Measurements from ENCODE around the gene C3orf70. TPM values are rescaled to one million over a fixed set of nuclear protein-coding genes. Genes with fewer than 3 reads are reported as not detected.
A peak's percentile ranks its signal among the peaks of the same experiment; 100 is the strongest.

Gene C3orf70
- total and polyA plus RNA-seq, 2 of the 8 experiments (the other 6 are each of a cell fraction or from before 2014, with no cell fraction given): 1.7 to 2.0 TPM

DNA sequence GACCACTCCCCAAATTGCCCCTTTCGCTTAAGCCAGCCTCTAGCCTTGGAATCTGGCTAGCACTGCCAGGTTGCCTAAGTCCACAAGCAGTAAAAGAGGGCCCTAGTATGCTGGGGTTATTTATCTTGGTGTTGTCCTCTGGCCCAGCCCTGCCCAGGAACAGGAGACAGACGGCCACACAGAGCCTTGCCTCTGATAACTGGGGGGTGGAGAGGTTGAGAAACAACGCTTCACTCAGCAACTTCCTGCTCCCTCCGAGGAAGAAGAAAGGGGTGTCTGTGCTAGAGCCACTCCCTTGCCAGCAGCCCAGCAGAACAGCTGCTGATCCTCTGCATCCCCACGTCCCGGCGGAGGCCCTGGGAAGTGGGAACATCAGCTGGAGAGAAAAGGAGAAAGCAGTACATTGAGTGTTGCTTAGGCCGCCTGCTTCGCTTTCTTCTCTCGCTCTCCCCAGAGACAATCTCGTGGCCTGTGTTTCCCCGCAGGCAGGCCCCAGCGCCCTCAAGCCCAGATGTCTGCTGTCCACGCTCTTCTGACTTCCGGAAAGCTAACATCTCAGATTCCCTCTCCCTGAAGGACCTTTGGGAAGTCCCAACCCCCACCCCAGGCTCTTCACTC, 22.6 kb upstream of the C3orf70 start:
- peak overlapping the region; percentile 90 for H3K18ac ChIP-seq (ENCODE audit: extremely low read depth, low read length)
- DNase-seq (ENCODE audit: low read depth in 1 of 2, low spot score in 2 of 2): peak in 1 of 2 experiments; percentile 66
- 52% methylated on average over 13 of the region's 15 CpGs; no CpG with 5 or more reads in 1 of the 2 experiments for WGBS, 2 experiments (ENCODE audit: extremely low coverage in 1 of 2, insufficient coverage in 1 of 2, insufficient read length in 1 of 2, insufficient replicate concordance in 2 of 2, low coverage in 1 of 2, low lambda C conversion rate in 2 of 2, missing lambda C conversion rate in 1 of 2)
- peaks cover 3 to 16% (median 7%) of the 10 kb centered on the region in 4 experiments; a peak in 6 of 7 replicates for H3K4me1 ChIP-seq (replicated peaks in 1 of 4; ENCODE audit: control insufficient read depth in 3 of 4, insufficient read depth in 4 of 4, low read length in 3 of 4)
- H2BK12ac ChIP-seq (ENCODE audit: low read depth, low read length): peak overlapping the region; percentile 89; the same call in 1 of the 2 replicates
- H4K8ac ChIP-seq (ENCODE audit: extremely low read depth, insufficient read depth, low read length): peak overlapping the region; percentile 88; the same call in 1 of the 2 replicates
- H2BK15ac ChIP-seq (ENCODE audit: low read length): peak overlapping the region; percentile 90; the same call in 1 of the 2 replicates
- no peak overlapping the region for H2AK5ac ChIP-seq (ENCODE audit: low read depth, low read length)
- peak overlapping the region in 1 of 4 experiments; percentile 27; a peak in 2 of 8 replicates for H3K4me3 ChIP-seq (ENCODE audit: extremely low read depth in 1 of 4, insufficient read depth in 2 of 4, low read depth in 3 of 4, low read length in 4 of 4)
- H3K9me3 ChIP-seq (ENCODE audit: insufficient read depth in 2 of 2, low read depth in 1 of 2, low read length in 1 of 2): no peaks in the 10 kb centered on the region
- peak overlapping the region; percentile 65 for H3K27ac ChIP-seq (ENCODE audit: low read depth, low read length)
- peak overlapping the region in 2 of 4 experiments; percentile 35 to 45; a peak in 2 of 7 replicates for H3K9ac ChIP-seq (replicated peaks in 1 of 4; ENCODE audit: extremely low read depth in 1 of 4, low read depth in 3 of 4, low read length in 3 of 4)
- 0 out of 2 replicates have a peak overlapping the region, but pooled peaks have one; percentile 62 for H2BK20ac ChIP-seq (ENCODE audit: low read length)
- no peak overlapping the region for H3K4ac ChIP-seq (replicated peaks; ENCODE audit: insufficient read length, low read depth, low read length)
- CTCF ChIA-PET (ENCODE audit: partially characterized antibody): interaction anchor here (0.8 to 5.1 kb wide), 27 partner anchors 9 to 308 kb away, joined by 3 to 49 read pairs (median 5); no protein-coding TSS in a partner anchor
- H3K56ac ChIP-seq (replicated peaks; ENCODE audit: insufficient read length, low read depth, low read length): no peak overlapping the region
- H3K79me2 ChIP-seq (ENCODE audit: control insufficient read depth in 1 of 2, insufficient read depth in 2 of 2, low read length in 2 of 2): no peaks in the 10 kb centered on the region
- peak overlapping the region; percentile 88; the same call in 1 of the 2 replicates for H2BK5ac ChIP-seq (ENCODE audit: low read depth, low read length)
- H3K27me3 ChIP-seq (replicated peaks in 1 of 4; ENCODE audit: control insufficient read depth in 3 of 4, extremely low read depth in 1 of 4, insufficient read depth in 3 of 4, low read length in 3 of 4): no peaks in the 10 kb centered on the region
- FAIRE-seq: no peak
- peak overlapping the region; percentile 50 for H4K91ac ChIP-seq (replicated peaks; ENCODE audit: insufficient read length, low read length)
- 0 out of 2 replicates have a peak, but pooled peaks cover 3% of the 10 kb centered on the region for H3K23me2 ChIP-seq (ENCODE audit: low read depth, low read length)
- H4K20me1 ChIP-seq (replicated peaks in 1 of 2; ENCODE audit: control insufficient read depth in 1 of 2, insufficient read depth in 2 of 2, low read length in 2 of 2): no peaks in the 10 kb centered on the region
- H2AFZ ChIP-seq (ENCODE audit: low read length): peak overlapping the region; percentile 100
- no peaks in the 10 kb centered on the region for H3K79me1 ChIP-seq (ENCODE audit: low read depth, low read length)
- no peaks in the 10 kb centered on the region for H3K36me3 ChIP-seq (ENCODE audit: control insufficient read depth in 2 of 4, insufficient read depth in 4 of 4, low read length in 3 of 4)
- POLR2A ChIA-PET (ENCODE audit: partially characterized antibody): interaction anchor here (1.0 to 1.5 kb wide), 4 partner anchors 10 to 105 kb away, joined by 3 to 7 read pairs (median 4); no protein-coding TSS in a partner anchor
- peak overlapping the region; percentile 6 for H3K14ac ChIP-seq (ENCODE audit: insufficient read length)
- H2BK120ac ChIP-seq (replicated peaks; ENCODE audit: low read depth, low read length): no peak overlapping the region
- H3K23ac ChIP-seq (ENCODE audit: insufficient read length): no peak overlapping the region
- H4K5ac ChIP-seq (ENCODE audit: insufficient read length, low read depth, low read length): peak overlapping the region; percentile 82
- H3K4me2 ChIP-seq (ENCODE audit: insufficient read depth in 1 of 2, low read depth in 2 of 2, low read length in 2 of 2): peak overlapping the region; percentile 49 to 61
- 0 out of 2 replicates have a peak, but pooled peaks have one; percentile 25 for TF ChIP-seq TAF1 (IDR thresholded peaks at IDR 0.05; ENCODE audit: low read depth, low read length)
- peak; percentile 13; the same call in 1 of the 2 replicates for TF ChIP-seq RBBP5 (IDR thresholded peaks at IDR 0.05; ENCODE audit: borderline replicate concordance, low read depth, low read length)
- TF ChIP-seq GTF2F1 (IDR thresholded peaks at IDR 0.05; ENCODE audit: borderline replicate concordance, low read depth, low read length): no peak
- peak in 1 of 2 experiments; percentile 48; a peak in 1 of 3 replicates for TF ChIP-seq POLR2A (IDR thresholded peaks at IDR 0.05; ENCODE audit: control extremely low read depth in 1 of 2, low read depth in 2 of 2, low read length in 2 of 2)
- peak; percentile 50 for TF ChIP-seq ASH2L (IDR thresholded peaks at IDR 0.05; ENCODE audit: low read length)
- 0 out of 2 replicates have a peak, but pooled peaks have one; percentile 19 for TF ChIP-seq TBP (IDR thresholded peaks at IDR 0.05; ENCODE audit: low read depth, low read length)
- TF ChIP-seq RAD21 (IDR thresholded peaks at IDR 0.05 in 1 of 2, conservative IDR thresholded peaks at IDR 0.05 in 1 of 2; ENCODE audit: low read depth in 2 of 2, low read length in 2 of 2): 0 out of 4 replicates have a peak, but pooled peaks of 1 of the 2 experiments have one; percentile 4
- no peak for TF ChIP-seq SP2 (IDR thresholded peaks at IDR 0.05; ENCODE audit: low read length)
